Heart right ventricle (tissue), 16 donors: Measurements from ENCODE around the gene INCA1. TPM values are rescaled to one million over a fixed set of nuclear protein-coding genes. Genes with fewer than 3 reads are reported as not detected.

ENCODE experiments used
- ATAC-seq, 8 donors: fragments of 200-7000 bp; cut with Tn5 transposase; one replicate each; pipeline ENCODE4 v1.9.1; 2020; ENCODE audit warnings: mild to moderate bottlenecking in 8 of 8, moderate library complexity in 8 of 8, moderate number of reproducible peaks in 1 of 8
- DNase-seq, 2 donors: peaks; one replicate each; pipeline ENCODE4 v3.0.0-alpha.2; 2020
- H3K27ac ChIP-seq, 10 donors: fragments of 200-600 bp; sonication (generic) in 2 of 10; one replicate each; pipeline versions ENCODE4 v1.5.0 to v1.8.0; 2020 to 2022; ENCODE audit warnings: mild to moderate bottlenecking in 3 of 10
- H3K27me3 ChIP-seq, 7 donors: fragments of 200-600 bp; one replicate each; pipeline ENCODE4 v1.8.0; 2021 to 2022; ENCODE audit warnings: mild to moderate bottlenecking in 2 of 7
- H3K36me3 ChIP-seq, 9 donors: fragments of 200-600 bp; sonication (generic) in 1 of 9; one replicate each; pipeline versions ENCODE4 v1.5.0 to v1.8.0; 2020 to 2022; ENCODE audit warnings: mild to moderate bottlenecking in 2 of 9
- H3K4me1 ChIP-seq, 9 donors: fragments of 200-600 bp; sonication (generic) in 1 of 9; one replicate each; pipeline versions ENCODE4 v1.5.0 to v1.8.0; 2020 to 2022; ENCODE audit warnings: mild to moderate bottlenecking in 4 of 9
- H3K4me3 ChIP-seq, 10 donors: fragments of 200-600 bp; sonication (generic) in 2 of 10; one replicate each; pipeline versions ENCODE4 v1.5.0 to v1.8.0; 2020 to 2022; ENCODE audit warnings: mild to moderate bottlenecking in 7 of 10, moderate library complexity in 2 of 10
- H3K9me3 ChIP-seq, 11 donors: fragments of 200-600 bp in 10 of 11; sonication (generic) in 2 of 11; one replicate each; pipeline versions ENCODE4 v1.5.0 to v1.8.0; 2013 to 2022; ENCODE audit warnings: mild to moderate bottlenecking in 2 of 11, control low read depth in 1 of 11, moderate library complexity in 1 of 11
- CTCF ChIP-seq, 9 donors: fragments of 200-600 bp; sonication (generic) in 2 of 9; IDR thresholded peaks; one replicate each; pipeline versions ENCODE4 v1.5.0 to v1.8.0; 2021 to 2022; ENCODE audit warnings: antibody characterized with exemption in 9 of 9, mild to moderate bottlenecking in 5 of 9, moderate library complexity in 1 of 9
- WGBS, 2 donors: extraction: QIAGEN DNeasy Blood & Tissue Kit; methylation state at CpG; one replicate each; pipeline ENCODE4 v1.1.7; 2013; ENCODE audit warnings: inconsistent platforms in 1 of 2; 5-methylcytosine and 5-hydroxymethylcytosine counted together
- intact Hi-C, 10 donors: fragments of 100-400 bp; cut with DNase I; formaldehyde crosslinking; loops; one replicate each; pipeline versions ENCODE4 v1.11.1 to v1.14.2; 2022
- polyA plus RNA-seq, 2 donors: library from polyadenylated mRNA; stranded (reverse); fragments of 200-250 nt; gene quantifications; one replicate each; pipeline ENCODE4 v1.2.3, GENCODE V29; 2013
- total RNA-seq, 10 donors: library from RNA; stranded (reverse); fragmentation: NEBNext Ultra II Directional in 3 of 10; extraction: Animal tissue kit (Norgen Biotek cat#: 25700) in 3 of 10; gene quantifications; one replicate each; pipeline versions ENCODE4 v1.2.1 to v1.2.4, GENCODE V29; 2021 to 2023
- donor health status: Arrhythmogenic right ventricular cardiomyopathy.
- donor health status: ischemic (EF 13 %, LVEDD 7.1; RV severe dilation, severe dysfunction).
- donor health status: healthy with polysubstance abuse.
- donor health status: DM: no; HTN: yes; CAD: no.
- donor health status: DM: no; HTN: no; CAD: no.
- donor health status: ischemic (EF 25% LVEDD 6.9; RV normal size, moderate dysfunction).
- donor health status: ischemic (EF 25% LVEDD 5.7; RV mildly dilated, moderate dysfunction).
- donor health status: healthy.
- donor health status: DM: yes; HTN: yes; CAD: no.
- donor health status: Ischemic cardiomyopathy.
- donor health status: ischemic (EF 35%, LVEDD 5.7; RV mildly dilated, moderate dysfunction).
- donor health status: nonischemic (EF 11% LVEDD 7.7; RV severe dilation, severe dysfunction).
- donor health status: DM: yes; HTN: yes; CAD: no.
- donor health status: PGD.
- donor health status: ischemic (EF 29% LVEDD 5.4; RV normal size, mild dysfunction).
- donor health status: nonischemic (EF 23%, LVEDD 6.1; RV moderate dilation, normal function).

The INCA1 gene
- total and polyA plus RNA-seq, 12 donors: 0.83 to 7.8 (median 2.2) TPM

DNA sequence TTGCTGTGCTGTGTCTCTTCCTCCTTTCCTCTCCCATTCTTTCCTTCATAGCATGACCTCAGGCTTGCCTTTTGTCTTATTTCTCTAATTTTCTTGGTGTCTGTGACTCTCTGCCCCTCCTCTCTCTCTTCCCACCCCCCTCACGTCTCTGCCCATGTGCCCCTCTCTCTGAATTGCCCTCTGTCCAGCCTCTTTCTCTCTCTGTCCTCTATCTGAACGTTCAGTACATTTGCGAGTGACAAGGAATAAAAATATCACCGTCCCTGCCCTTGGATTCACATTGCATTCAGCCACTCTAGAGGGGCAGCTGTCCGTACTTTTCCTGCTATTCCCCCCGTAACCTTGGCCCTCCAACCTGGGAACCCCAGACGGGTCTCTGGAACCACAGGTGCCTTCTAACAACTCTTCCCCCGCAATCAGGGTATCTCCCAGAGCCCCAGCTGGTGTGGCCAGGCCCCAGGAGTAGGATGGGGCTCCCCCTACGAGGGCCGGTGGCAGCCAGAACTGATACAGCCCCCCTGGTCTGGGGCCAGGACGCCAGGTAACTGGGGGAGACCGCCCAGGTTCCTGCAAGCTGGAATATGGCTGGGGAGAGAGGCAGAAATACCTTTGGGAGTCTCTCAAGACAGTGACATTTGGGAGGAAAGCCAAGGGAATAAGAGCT, 2.2 kb upstream of the INCA1 start:
- Histone ChIP-seq H3K9me3 (no peaks in the 10 kb centered on the region), H3K27ac (peak overlapping the region; percentile 87 to 97 (median 94)), H3K36me3 (peaks cover 0 to 39% (median 35%) of the 10 kb centered on the region in 9 donors), H3K4me3 (peak overlapping the region; percentile 67 to 100 (median 95)), H3K4me1 (peaks cover 18 to 44% (median 30%) of the 10 kb centered on the region in 9 donors), H3K27me3 (no peaks in the 10 kb centered on the region)
- WGBS, 2 donors: 32 to 49% methylated on average over 12 of the region's 12 CpGs
- DNase-seq: no peak
- peak in 5 of 8 donors; percentile 12 to 47 (median 23) for ATAC-seq
- intact Hi-C loops: loop anchor here in 1 of 10 donors (5.0 kb wide), 1 partner anchor 52 kb away; the partner anchor contains the start of gene PFN1
- TF ChIP-seq CTCF (IDR thresholded peaks at IDR 0.05): no peak

- H3K36me3 ChIP-seq: peaks cover 0 to 32% (median 29%) of the 10 kb centered on the region in 9 donors
- ATAC-seq (peak in 4 of 8 donors; percentile 8 to 15 (median 10)), DNase-seq (no peak)
- no peak for TF ChIP-seq CTCF (IDR thresholded peaks at IDR 0.05)
- H3K4me1 ChIP-seq: peaks cover 18 to 44% (median 30%) of the 10 kb centered on the region in 9 donors
- H3K4me3 ChIP-seq: peak overlapping the region; percentile 67 to 100 (median 95)
- H3K27ac ChIP-seq: peak overlapping the region; percentile 87 to 97 (median 94)
- no peaks in the 10 kb centered on the region for H3K27me3 ChIP-seq
- WGBS, 2 donors: 12 to 16% methylated on average over 14 of the region's 14 CpGs
- intact Hi-C loops: loop anchor here in 1 of 10 donors (5.0 kb wide), 1 partner anchor 52 kb away; the partner anchor contains the start of gene PFN1
- H3K9me3 ChIP-seq: no peaks in the 10 kb centered on the region
Measured at GRCh38 chr17:4998732-4999429, 1.6 kb upstream of the INCA1 start.

GRCh38 chr17:4998027-4998731, 857 bp upstream of the INCA1 start:
- TF ChIP-seq CTCF (IDR thresholded peaks at IDR 0.05): no peak
- intact Hi-C loops: loop anchor here in 1 of 10 donors (5.0 kb wide), 1 partner anchor 51 kb away; the partner anchor contains the start of gene PFN1
- Histone ChIP-seq H3K36me3 (peaks cover 0 to 25% (median 22%) of the 10 kb centered on the region in 9 donors), H3K4me3 (peak overlapping the region; percentile 67 to 100 (median 95)), H3K9me3 (no peaks in the 10 kb centered on the region), H3K27ac (peak overlapping the region; percentile 87 to 97 (median 94)), H3K27me3 (no peaks in the 10 kb centered on the region), H3K4me1 (peaks cover 18 to 44% (median 30%) of the 10 kb centered on the region in 9 donors)
- peak in 7 of 8 donors; percentile 0 to 7 (median 1) for ATAC-seq
- peak; percentile 33 to 57 for DNase-seq
- WGBS, 2 donors: 0% methylated on average over 45 to 55 of the region's 55 CpGs

DNA sequence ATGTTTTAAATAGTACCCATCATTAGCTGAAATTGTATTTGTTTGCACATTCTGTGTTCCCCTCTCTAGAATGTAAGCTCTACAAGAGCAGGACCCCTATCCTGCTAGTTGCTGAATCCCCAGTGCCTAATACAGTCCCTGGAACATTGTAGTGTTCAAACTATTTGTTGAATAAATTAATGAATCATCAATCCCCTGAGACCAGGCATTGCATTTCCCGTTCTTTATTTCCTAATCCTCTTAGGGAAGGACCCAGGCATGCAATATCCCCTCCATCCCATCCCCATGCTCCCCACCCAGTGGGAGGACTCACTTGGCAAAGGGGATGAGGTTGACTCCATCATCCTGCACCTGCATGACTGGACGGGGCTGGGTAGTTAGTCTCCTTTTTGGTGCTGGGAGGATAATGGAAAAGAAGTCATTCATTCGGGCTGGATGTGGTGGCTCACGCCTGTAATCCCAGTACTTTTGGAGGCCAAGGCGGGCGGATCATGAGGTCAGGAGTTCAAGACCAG, 3.2 kb downstream of the INCA1 start:
- ATAC-seq: no peak
- Histone ChIP-seq H3K4me1 (peaks cover 7 to 20% (median 14%) of the 10 kb centered on the region in 9 donors), H3K27ac (no peak overlapping the region), H3K4me3 (no peak overlapping the region), H3K36me3 (no peaks in the 10 kb centered on the region), H3K27me3 (no peaks in the 10 kb centered on the region), H3K9me3 (no peaks in the 10 kb centered on the region)
- intact Hi-C loops: no loop called here
- no peak for TF ChIP-seq CTCF (IDR thresholded peaks at IDR 0.05)
- 85 to 90% methylated on average over 6 of the region's 6 CpGs for WGBS, 2 donors
- DNase-seq: no peak
